ENCODE measurements around the gene DYNLT1. TPM values are rescaled to one million over a fixed set of nuclear protein-coding genes. Genes with fewer than 3 reads are reported as not detected.
"Not testable (repeated sequence)": the region's sequence is repeated elsewhere in the genome, so short reads cannot be mapped to it uniquely, and the experiment has no call there.

Gene DYNLT1
- total RNA-seq, 1 donor from 2014 or later, result 126 TPM

DNA sequence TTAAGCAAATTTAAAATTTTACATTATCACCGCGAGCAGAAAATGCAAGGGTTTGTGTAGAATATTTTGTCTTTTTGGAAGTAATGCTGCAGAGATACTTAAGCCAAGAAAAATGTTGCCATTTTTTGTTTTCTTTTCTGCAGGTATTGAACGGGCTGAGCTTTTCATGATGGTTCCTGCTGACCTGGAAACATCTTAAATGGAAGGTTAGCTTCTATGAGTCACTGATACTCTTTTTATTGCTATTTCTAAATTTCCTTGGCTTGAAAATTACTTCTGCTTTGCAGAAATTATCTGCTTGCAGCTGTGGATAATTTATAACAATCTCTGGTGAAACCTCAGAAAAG lies 18.0 kb upstream of the DYNLT1 start:
- Histone ChIP-seq H3K4me1 (no peaks in the 10 kb centered on the region), H3K9me3 (replicated peaks) (no peaks in the 10 kb centered on the region), H3K4me3 (peak overlapping the region; percentile 37), H3K27ac (replicated peaks) (peak overlapping the region; percentile 36), H3K36me3 (no peaks in the 10 kb centered on the region), H3K27me3 (ENCODE audit: low read depth) (no peaks in the 10 kb centered on the region)
- DNase-seq, result no peak
- TF ChIP-seq, protein P1, sequence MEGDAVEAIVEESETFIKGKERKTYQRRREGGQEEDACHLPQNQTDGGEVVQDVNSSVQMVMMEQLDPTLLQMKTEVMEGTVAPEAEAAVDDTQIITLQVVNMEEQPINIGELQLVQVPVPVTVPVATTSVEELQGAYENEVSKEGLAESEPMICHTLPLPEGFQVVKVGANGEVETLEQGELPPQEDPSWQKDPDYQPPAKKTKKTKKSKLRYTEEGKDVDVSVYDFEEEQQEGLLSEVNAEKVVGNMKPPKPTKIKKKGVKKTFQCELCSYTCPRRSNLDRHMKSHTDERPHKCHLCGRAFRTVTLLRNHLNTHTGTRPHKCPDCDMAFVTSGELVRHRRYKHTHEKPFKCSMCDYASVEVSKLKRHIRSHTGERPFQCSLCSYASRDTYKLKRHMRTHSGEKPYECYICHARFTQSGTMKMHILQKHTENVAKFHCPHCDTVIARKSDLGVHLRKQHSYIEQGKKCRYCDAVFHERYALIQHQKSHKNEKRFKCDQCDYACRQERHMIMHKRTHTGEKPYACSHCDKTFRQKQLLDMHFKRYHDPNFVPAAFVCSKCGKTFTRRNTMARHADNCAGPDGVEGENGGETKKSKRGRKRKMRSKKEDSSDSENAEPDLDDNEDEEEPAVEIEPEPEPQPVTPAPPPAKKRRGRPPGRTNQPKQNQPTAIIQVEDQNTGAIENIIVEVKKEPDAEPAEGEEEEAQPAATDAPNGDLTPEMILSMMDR (IDR thresholded peaks at IDR 0.05; ENCODE audit: borderline replicate concordance), result no peak
- intact Hi-C loops (cut with micrococcal nuclease), result no loop called here

DNA sequence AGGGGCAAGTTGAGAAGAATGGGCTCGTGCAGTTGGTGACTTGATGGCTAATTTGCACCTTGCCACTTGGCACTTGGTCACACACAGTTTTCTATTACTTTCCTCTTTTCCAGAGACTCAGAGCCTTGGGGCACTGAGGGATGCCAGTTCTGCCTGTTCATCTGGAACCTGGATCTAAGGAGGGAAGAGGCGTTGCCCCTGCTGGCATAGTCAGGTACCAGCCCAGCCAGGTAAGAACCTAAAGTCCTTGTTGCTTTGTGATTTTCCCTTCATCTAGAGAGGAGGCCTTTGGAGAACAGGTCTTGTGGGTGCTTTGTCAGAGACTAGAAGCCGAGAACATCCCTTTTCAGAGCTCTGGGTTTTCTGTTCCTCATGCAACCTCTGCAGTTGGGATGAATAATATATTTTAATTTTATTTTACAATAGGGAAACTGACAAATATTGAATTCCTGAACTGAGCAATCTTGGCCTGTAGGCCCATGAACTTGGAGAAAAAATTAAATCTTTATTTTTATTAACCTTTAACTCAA lies 16.7 kb upstream of the DYNLT1 start:
- TF ChIP-seq, protein P1 (IDR thresholded peaks at IDR 0.05; ENCODE audit: borderline replicate concordance), result no peak
- intact Hi-C loops (cut with micrococcal nuclease), result no loop called here
- Histone ChIP-seq H3K4me3 (no peak overlapping the region), H3K27me3 (ENCODE audit: low read depth) (no peaks in the 10 kb centered on the region), H3K27ac (replicated peaks) (no peak overlapping the region), H3K36me3 (no peaks in the 10 kb centered on the region), H3K9me3 (replicated peaks) (no peaks in the 10 kb centered on the region), H3K4me1 (no peaks in the 10 kb centered on the region)
- no peak for DNase-seq

DNA sequence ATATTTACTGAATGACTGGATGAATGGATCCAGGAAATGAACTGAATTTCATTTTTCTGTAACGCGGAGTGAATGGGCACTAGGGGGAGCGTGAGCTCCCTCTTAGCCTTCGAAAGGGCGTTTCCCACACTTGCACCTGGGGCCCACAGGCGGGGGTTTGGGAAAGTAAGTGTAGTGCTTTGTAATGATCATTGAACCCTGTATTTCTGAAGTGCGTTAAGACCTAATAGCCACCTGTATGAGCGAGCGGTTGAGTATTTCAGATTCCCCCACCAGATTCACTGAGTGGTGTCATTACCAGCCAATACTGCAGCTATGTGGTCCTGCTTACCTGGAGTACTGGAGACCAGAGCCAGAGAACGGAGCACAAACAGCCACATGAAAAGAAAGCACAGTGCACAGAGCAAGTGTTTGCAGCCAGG lies 15.8 kb upstream of the DYNLT1 start:
- DNase-seq, result no peak
- Histone ChIP-seq H3K27ac (replicated peaks) (no peak overlapping the region), H3K4me1 (peaks cover 3% of the 10 kb centered on the region), H3K36me3 (no peaks in the 10 kb centered on the region), H3K4me3 (no peak overlapping the region), H3K9me3 (replicated peaks) (no peaks in the 10 kb centered on the region), H3K27me3 (ENCODE audit: low read depth) (no peaks in the 10 kb centered on the region)
- intact Hi-C loops (cut with micrococcal nuclease), result no loop called here
- TF ChIP-seq, protein P1 (IDR thresholded peaks at IDR 0.05; ENCODE audit: borderline replicate concordance), result peak; percentile 36

DNA sequence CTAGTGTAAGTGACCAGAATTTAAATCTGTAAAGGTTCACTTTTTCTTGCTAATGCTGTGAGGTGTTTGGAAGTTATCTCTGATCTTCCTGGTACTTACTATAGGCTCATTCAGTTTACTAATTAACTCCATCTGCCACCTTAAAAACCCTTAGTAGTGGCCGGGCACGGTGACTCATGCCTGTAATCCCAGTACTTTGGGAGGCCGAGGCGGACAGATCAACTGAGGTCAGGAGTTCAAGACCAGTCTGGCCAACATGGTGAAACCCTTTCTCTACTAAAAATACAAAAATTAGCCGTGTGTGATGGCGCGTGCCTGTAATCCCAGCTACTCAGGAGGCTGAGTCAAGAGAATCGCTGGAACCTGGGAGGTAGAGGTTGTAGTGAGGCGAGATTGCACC lies 12.4 kb upstream of the DYNLT1 start:
- DNase-seq; H3K9me3 ChIP-seq (replicated peaks); H3K4me3 ChIP-seq; H3K36me3 ChIP-seq; H3K27me3 ChIP-seq (ENCODE audit: low read depth); H3K27ac ChIP-seq (replicated peaks); intact Hi-C loops (cut with micrococcal nuclease): not testable (repeated sequence)
- peaks cover 25% of the 10 kb centered on the region for H3K4me1 ChIP-seq

DNA sequence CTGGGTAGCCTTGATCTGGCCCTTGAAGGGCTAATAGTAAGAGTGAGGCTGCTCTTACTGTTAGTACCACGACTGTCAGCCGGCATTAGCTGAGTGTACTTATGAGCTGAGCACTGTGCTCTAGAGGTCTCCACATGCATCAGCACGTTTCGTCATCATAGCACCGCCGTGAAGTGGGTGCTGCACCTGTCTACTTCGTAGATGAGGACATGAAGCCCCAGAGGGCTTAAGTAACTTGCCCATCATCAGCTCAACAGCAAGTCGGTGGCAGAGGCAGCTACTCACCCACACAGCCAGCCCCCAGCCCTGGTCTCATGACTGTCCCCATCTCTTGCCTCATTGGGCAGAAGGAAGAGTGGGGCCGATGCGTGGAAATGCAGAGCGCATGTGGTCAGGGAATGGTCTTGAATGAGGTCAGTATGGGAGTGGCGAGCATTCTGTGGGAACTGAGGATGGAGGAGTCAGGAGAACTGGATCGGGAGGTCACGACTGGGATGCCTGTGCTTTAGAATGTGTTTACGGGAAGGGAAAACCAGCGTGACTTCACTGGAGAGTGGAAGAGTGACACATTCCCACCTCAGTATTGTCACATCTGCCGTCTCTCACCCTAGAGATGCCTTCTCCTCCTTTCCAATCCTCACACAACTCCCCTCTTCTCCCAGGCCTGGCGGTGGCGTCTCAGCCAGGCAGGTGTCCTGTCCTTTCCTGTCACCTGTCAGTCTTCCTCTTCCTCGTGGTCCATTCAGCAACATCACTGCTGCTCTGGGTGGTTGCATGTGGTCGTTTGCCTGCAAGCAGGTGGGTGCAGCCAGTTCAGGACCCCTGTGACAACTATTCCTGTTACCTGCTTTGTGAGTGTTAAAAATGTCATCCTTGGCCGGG lies 11.3 kb upstream of the DYNLT1 start:
- H3K27me3 ChIP-seq (ENCODE audit: low read depth), result no peaks in the 10 kb centered on the region
- DNase-seq, result no peak
- H3K4me3 ChIP-seq, result no peak overlapping the region
- intact Hi-C loops (cut with micrococcal nuclease), result no loop called here
- TF ChIP-seq, protein P1 (IDR thresholded peaks at IDR 0.05; ENCODE audit: borderline replicate concordance), result no peak
- no peak overlapping the region for H3K27ac ChIP-seq (replicated peaks)
- H3K9me3 ChIP-seq (replicated peaks), result no peaks in the 10 kb centered on the region
- H3K4me1 ChIP-seq, result peaks cover 25% of the 10 kb centered on the region
- no peaks in the 10 kb centered on the region for H3K36me3 ChIP-seq

DNA sequence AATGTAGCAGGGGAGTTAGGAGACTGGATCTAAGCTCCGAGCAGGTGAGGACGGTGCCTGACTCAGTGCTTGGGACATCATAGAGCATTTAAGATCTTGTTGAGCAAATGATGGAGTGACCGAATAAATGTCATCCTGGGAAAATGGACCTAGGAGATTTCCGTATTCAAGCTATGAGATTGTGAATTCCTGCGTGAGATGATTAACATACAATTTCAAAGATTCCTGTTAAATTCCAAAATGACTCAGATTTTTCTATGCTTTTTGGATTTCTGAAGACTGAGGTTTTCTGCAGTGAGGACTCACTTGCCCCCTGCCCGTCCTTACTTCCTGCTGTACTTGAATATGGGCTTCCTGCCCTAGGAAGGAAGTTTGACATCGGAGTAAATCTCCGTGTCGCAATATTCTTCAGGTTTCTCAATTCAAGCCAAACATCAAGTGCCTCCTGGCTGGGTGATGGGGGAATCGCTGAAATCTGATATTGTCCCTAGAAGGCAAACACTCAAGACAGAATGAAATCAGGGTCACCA lies 10.5 kb upstream of the DYNLT1 start:
- Histone ChIP-seq H3K27ac (replicated peaks) (peak overlapping the region; percentile 84), H3K36me3 (no peaks in the 10 kb centered on the region), H3K4me1 (peaks cover 25% of the 10 kb centered on the region), H3K27me3 (ENCODE audit: low read depth) (no peaks in the 10 kb centered on the region), H3K4me3 (no peak overlapping the region), H3K9me3 (replicated peaks) (no peaks in the 10 kb centered on the region)
- TF ChIP-seq, protein P1 (IDR thresholded peaks at IDR 0.05; ENCODE audit: borderline replicate concordance), result no peak
- DNase-seq, result no peak
- intact Hi-C loops (cut with micrococcal nuclease), result no loop called here

Data from left ventricle myocardium inferior (tissue), 1 donor.